Putamen (tissue), 1 donor: Measurements from ENCODE around the gene TGFB1I1.
"Not testable (repeated sequence)": the region's sequence is repeated elsewhere in the genome, so short reads cannot be mapped to it uniquely, and the experiment has no call there.

Source experiments
- DNase-seq: peaks from one replicate; pipeline ENCODE4 v3.0.0-alpha.2; 2016; ENCODE audit warnings: low spot score

TGFB1I1 gene

DNA sequence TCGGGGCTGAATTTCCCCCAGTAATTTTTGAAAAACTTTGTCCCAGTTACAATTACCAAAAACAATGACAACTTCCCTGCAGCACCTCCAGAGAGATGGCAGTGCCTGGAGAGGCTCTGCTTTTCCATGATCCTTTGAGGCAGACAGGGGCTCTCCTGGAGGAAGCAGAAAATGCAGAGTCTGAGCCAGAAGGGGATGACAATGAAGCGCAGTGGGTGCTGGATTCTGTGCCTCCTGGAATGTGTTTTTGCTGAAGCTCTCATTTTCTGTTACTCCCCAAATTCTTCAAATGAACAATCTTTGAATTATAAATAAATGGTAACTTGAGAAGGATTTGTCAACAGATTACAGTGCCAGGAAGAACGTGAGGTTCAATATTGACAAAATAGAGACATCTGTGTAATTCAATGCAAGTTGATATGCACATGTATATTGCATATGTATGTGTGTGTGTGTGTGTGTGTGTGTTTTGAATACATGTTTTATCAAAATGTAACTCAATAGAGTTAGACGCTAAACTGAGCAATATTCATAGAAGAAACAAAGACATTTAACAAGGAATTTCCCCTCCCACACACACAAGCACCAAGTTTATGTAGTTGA is 45.9 kb downstream of the TGFB1I1 start:
- DNase-seq, result no peak

DNA sequence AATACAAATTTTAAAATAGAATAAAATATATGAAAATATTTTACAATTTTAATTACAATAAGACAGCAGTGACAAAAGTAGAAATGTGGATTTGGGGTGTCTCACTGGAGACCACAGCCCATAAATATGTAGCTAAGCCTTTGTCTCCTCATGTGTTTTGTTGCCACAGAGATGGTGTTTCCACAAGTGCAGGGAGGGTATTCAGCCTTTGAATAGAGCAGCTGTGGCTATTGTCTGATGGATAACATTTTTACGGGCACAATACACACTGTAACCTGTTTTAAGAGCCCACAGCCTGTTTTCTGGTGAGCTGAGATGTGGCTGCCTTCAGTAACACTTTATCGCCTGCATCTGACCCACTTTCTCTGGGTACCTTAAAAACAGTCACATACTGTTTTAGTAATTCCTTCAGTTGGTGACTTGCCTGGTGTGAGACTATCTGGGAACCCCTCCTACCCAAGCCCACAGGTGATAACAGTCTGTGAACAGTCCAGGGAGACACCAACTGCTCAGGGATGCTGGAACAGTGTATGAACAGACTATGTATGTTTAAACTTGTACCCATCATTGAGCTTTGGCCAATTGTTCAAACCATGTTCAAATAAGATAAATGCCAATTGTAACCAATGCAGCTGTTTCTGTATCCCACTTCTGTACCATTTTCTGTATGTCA is 47.9 kb downstream of the TGFB1I1 start:
- no peak for DNase-seq

DNA sequence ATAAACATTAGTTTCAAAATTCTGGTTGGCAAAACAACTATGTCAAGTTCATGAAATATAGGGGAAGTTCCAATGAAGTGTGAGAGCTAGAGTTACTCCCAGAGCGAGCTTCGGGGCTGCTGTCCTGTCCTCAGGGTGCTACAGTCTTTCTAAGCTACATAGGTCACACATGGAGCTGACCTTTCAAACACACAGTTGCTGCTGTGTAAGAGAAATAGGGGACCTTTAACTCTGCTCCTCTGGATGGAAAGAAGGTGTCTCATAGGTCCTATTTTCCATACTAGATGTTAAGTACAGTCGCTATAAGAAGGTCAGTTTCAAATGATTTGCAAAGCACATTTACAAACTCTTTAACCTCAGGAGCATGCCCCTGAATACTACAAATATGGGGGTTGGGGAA is 49.4 kb downstream of the TGFB1I1 start:
- DNase-seq, result no peak

DNA sequence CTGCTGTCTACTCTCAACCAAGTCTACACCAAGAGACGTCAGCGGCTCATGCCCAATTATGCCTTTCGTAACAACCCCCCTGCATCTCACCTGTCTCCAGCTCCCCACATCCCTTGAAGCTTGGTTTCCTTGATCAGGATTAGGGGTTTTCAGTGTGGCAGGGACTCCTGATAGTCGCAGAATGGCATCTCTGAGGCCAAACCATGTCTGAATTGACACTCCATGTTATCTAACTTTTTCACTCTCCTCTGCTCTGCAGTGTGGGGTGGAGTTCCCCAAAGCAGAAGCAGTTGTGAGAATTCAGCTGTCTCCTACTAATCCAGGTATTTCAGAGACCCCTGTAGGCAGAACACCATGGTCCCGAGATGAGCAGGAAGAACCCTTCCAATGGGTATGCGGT is 50.1 kb downstream of the TGFB1I1 start:
- DNase-seq, result no peak

DNA sequence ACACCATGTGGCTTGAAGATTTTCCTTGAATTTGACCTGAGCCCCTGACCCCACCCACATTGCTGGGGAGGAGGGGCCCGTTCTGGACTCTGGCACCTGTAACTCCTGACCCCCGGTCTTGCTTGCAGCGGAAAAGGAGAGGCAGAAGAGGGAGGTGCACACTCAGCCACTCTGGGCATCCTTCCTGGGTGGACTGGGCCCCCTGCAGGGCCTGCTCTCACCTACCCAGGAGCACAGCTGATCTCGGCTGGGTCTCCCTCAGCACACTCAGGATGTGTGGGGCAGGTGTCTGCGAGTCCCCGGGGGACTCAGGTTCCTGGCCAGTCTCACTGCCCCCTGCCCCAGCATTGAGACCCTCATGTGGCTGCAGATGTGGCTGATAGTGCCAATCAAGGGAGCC is 51.8 kb downstream of the TGFB1I1 start:
- DNase-seq, result not testable (repeated sequence)

DNA sequence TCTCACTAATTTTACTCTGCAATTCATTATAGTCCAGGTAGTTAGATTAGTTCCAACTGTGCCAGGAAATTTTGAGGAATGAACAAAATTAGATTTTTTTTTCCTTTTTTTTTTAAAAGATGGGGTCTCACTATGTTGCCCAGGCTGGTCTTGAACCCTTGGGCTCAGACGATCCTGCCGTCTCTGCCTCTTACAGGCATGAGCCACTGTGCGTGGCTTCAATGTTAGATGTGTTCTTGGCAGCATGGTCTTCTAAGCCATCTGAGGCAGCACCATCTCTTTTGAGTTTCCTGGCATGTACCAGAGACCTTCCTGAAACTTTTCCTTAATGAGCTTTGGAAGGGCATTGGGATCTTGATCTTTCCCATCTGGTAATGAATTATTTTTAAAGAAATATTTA is 53.2 kb downstream of the TGFB1I1 start:
- no peak for DNase-seq
